ENCODE data around the gene FARS2.

Gene FARS2

GRCh38 chr6:5701174-5701573 lies 439.9 kb downstream of the FARS2 start:
- WGBS, 2 experiments (ENCODE audit: insufficient coverage in 2 of 2): 88 to 95% methylated on average over 12 to 14 of the region's 14 CpGs
- H3K4me1 ChIP-seq (ENCODE audit: control insufficient read depth, insufficient read depth, low read length, poor library complexity, severe bottlenecking): no peaks in the 10 kb centered on the region
- H3K4me3 ChIP-seq (ENCODE audit: extremely low read depth, insufficient read depth, low read length, poor library complexity, severe bottlenecking): no peak overlapping the region
- H3K27ac ChIP-seq (ENCODE audit: low read depth, low read length, severe bottlenecking): no peak overlapping the region
- H3K9me3 ChIP-seq (ENCODE audit: control insufficient read depth, low read length): peaks cover 5% of the 10 kb centered on the region
- H3K36me3 ChIP-seq (ENCODE audit: control insufficient read depth, insufficient read depth, low read length): no peaks in the 10 kb centered on the region

DNA sequence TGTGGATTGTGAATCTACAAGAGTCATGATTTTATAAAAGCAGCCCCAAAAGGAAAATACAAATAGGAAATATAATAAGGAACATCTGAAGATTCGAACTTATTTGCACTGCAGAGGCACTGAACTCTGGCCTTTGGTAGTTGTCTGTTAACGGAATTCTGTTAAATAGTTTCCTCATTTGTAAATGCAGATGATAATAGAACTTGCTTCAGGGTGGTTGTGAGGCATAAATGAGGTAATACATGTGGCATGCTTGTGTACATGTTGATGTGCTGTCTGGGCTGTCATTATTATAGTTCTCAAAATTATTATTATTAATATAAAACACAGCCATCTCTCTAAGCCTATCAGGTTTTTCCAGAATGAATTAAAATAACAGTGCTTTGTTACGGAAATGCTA lies 443.4 kb downstream of the FARS2 start:
- no peaks in the 10 kb centered on the region for H3K9me3 ChIP-seq (ENCODE audit: control insufficient read depth, low read length)
- WGBS, 2 experiments (ENCODE audit: insufficient coverage in 2 of 2): 83 to 100% methylated on average over 1 to 2 of the region's 3 CpGs
- no peak overlapping the region for H3K27ac ChIP-seq (ENCODE audit: low read depth, low read length, severe bottlenecking)
- H3K4me1 ChIP-seq (ENCODE audit: control insufficient read depth, insufficient read depth, low read length, poor library complexity, severe bottlenecking): no peaks in the 10 kb centered on the region
- no peaks in the 10 kb centered on the region for H3K36me3 ChIP-seq (ENCODE audit: control insufficient read depth, insufficient read depth, low read length)
- no peak overlapping the region for H3K4me3 ChIP-seq (ENCODE audit: extremely low read depth, insufficient read depth, low read length, poor library complexity, severe bottlenecking)

DNA sequence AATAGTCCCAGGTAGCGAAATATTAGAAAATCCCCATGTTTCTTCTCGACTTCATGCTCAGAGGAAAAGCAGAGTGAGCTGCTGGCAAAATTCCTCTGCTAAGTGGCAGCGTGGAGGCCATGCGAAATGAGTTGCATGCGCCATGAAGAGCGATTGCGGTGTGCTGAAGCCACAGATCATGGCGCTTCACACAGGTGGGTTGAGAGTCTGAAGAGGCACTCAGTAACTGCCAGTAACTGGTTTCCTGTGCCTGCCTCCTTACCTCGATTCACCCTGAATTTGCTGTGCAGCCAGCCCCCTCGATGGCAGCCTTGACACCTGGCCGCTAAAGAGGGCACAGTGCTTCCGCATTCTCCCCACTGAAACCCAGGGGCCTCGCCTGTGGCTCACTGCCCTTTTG lies 443.9 kb downstream of the FARS2 start:
- Histone ChIP-seq H3K4me1 (ENCODE audit: control insufficient read depth, insufficient read depth, low read length, poor library complexity, severe bottlenecking) (no peaks in the 10 kb centered on the region), H3K27ac (ENCODE audit: low read depth, low read length, severe bottlenecking) (no peak overlapping the region), H3K36me3 (ENCODE audit: control insufficient read depth, insufficient read depth, low read length) (no peaks in the 10 kb centered on the region), H3K9me3 (ENCODE audit: control insufficient read depth, low read length) (no peaks in the 10 kb centered on the region), H3K4me3 (ENCODE audit: extremely low read depth, insufficient read depth, low read length, poor library complexity, severe bottlenecking) (no peak overlapping the region)
- 94 to 98% methylated on average over 12 to 13 of the region's 13 CpGs for WGBS, 2 experiments (ENCODE audit: insufficient coverage in 2 of 2)

GRCh38 chr6:5706124-5707033 lies 445.1 kb downstream of the FARS2 start:
- H3K36me3 ChIP-seq (ENCODE audit: control insufficient read depth, insufficient read depth, low read length): no peaks in the 10 kb centered on the region
- H3K27ac ChIP-seq (ENCODE audit: low read depth, low read length, severe bottlenecking): no peak overlapping the region
- 91 to 92% methylated on average over 15 to 19 of the region's 19 CpGs for WGBS, 2 experiments (ENCODE audit: insufficient coverage in 2 of 2)
- no peaks in the 10 kb centered on the region for H3K9me3 ChIP-seq (ENCODE audit: control insufficient read depth, low read length)
- no peak overlapping the region for H3K4me3 ChIP-seq (ENCODE audit: extremely low read depth, insufficient read depth, low read length, poor library complexity, severe bottlenecking)
- H3K4me1 ChIP-seq (ENCODE audit: control insufficient read depth, insufficient read depth, low read length, poor library complexity, severe bottlenecking): no peaks in the 10 kb centered on the region

DNA sequence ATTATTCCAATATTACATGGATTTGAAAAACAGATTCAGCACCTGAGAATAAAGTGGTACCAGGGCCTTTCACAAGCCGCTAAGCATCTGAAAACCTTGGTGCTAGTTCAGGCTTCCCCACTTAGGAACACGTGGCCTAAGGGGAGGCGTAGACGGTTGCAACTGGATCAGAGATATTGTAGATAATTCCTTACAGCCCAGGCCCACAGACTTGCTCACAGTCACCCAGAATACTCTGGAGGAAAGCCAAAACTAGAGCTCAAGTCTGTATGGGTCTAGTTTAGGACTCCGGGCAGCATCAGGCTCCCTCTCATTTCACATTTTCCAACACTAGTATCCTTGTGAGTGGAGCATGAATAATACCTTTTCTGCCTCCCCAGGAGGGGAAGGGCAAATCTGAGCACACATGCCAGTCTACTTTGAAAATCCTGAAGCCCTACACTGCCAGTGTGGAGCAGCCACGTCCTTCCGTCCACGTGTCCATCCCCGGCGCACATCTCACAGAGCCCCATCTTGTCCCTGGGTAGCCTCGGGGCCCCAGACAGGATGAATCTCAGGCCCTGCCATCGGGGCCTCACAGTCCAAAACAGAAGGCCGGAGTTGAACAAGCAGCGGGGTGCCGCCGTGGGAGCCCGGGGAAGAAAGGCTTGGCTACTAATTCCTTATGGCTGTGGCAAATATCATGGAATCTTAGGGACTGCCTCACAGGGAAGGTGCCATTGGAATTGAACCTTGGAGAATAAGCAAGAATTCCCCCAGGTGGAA lies 446.1 kb downstream of the FARS2 start:
- Histone ChIP-seq H3K36me3 (ENCODE audit: control insufficient read depth, insufficient read depth, low read length) (no peaks in the 10 kb centered on the region), H3K4me3 (ENCODE audit: extremely low read depth, insufficient read depth, low read length, poor library complexity, severe bottlenecking) (no peak overlapping the region), H3K4me1 (ENCODE audit: control insufficient read depth, insufficient read depth, low read length, poor library complexity, severe bottlenecking) (no peaks in the 10 kb centered on the region), H3K9me3 (ENCODE audit: control insufficient read depth, low read length) (no peaks in the 10 kb centered on the region), H3K27ac (ENCODE audit: low read depth, low read length, severe bottlenecking) (no peak overlapping the region)
- WGBS, 2 experiments (ENCODE audit: insufficient coverage in 2 of 2): 89 to 91% methylated on average over 15 to 16 of the region's 17 CpGs

DNA sequence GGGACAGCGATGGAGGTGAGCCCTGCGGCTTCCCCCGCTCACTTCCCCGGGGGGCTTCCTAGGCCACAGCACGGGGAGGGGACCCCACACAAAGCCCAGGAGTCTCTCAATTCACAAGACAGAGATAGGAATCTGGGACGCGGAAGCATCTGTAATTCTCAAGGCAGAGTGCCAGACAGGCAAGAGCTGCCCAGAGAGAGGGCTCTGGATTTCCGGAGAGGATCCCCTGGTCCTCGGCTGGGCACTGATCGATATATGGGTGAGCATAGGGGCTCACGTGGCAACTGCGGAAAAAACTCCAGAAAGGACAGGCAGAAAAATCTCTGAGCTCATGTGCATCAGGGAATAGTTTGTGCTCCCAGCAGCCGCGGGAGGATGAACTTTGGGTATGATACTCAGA lies 449.2 kb downstream of the FARS2 start:
- Histone ChIP-seq H3K27ac (ENCODE audit: low read depth, low read length, severe bottlenecking) (no peak overlapping the region), H3K36me3 (ENCODE audit: control insufficient read depth, insufficient read depth, low read length) (no peaks in the 10 kb centered on the region), H3K9me3 (ENCODE audit: control insufficient read depth, low read length) (no peaks in the 10 kb centered on the region), H3K4me3 (ENCODE audit: extremely low read depth, insufficient read depth, low read length, poor library complexity, severe bottlenecking) (no peak overlapping the region), H3K4me1 (ENCODE audit: control insufficient read depth, insufficient read depth, low read length, poor library complexity, severe bottlenecking) (no peaks in the 10 kb centered on the region)
- WGBS, 2 experiments (ENCODE audit: insufficient coverage in 2 of 2): 86 to 93% methylated on average over 11 to 14 of the region's 14 CpGs

DNA sequence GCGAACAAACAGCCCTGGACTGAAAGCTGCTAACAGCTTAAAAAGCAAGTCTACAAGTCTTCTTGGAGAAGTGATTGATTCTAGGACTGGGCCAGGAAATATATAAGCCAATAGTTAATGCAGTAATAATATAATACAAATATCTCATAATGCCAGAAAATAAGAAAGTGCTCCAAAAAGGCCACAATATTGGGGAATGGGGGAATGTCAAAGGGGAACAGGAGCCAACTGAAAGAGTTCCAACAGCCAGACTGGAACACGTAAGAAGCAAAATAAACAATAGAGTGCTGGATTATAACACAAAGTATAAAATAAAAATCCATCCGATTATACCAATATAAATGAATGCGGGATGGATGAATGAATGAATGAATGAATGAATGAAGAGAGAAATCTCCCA lies 449.6 kb downstream of the FARS2 start:
- Histone ChIP-seq H3K9me3 (ENCODE audit: control insufficient read depth, low read length) (no peaks in the 10 kb centered on the region), H3K4me3 (ENCODE audit: extremely low read depth, insufficient read depth, low read length, poor library complexity, severe bottlenecking) (no peak overlapping the region)
- WGBS, 2 experiments (ENCODE audit: insufficient coverage in 2 of 2): 100% methylated on average over 1 of the region's 4 CpGs

DNA sequence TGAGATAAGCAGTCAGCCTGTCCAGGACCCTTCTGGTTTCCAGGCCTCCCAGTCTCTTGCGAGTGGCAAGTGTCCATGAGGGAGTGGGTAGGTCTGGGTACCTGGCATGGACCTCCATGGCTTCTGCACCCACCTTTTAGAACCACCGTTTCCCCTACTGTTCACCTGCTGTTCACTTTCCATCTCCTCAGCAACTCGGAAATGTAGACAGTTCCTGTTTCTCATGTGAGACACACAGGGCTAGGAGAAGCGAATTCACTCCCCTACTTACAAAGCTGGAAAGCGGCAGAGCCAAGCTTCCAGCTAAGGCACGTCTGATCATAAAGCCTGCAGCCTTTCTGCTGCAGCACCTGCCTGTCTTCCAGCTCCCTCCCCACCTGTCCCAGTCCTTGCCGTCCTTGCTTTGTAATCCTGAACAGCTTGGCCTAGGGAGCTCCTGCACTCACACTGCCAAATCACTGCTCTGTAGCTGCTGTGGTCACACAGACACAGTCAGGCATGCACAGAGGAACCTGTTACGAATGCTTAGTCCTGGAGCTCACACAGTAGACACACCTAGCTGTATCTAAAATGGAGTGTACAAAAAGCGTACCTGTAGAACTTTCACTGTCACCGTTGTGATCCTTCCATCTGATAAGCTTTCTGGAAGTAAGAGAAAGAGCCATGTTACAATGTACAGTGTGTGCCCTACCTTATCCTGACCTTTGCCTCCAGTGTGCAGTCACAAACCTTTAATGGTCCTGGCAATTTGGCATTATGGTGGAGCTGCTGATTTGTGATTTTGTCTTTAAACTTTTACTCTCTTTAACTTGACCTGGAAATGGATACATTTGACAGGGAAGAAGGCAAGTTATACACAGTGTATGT lies 451.3 kb downstream of the FARS2 start:
- no peak overlapping the region for H3K4me3 ChIP-seq (ENCODE audit: extremely low read depth, insufficient read depth, low read length, poor library complexity, severe bottlenecking)
- H3K27ac ChIP-seq (ENCODE audit: low read depth, low read length, severe bottlenecking): no peak overlapping the region
- peaks cover 8% of the 10 kb centered on the region for H3K9me3 ChIP-seq (ENCODE audit: control insufficient read depth, low read length)
- WGBS, 2 experiments (ENCODE audit: insufficient coverage in 2 of 2): 69 to 78% methylated on average over 10 of the region's 10 CpGs
- no peaks in the 10 kb centered on the region for H3K36me3 ChIP-seq (ENCODE audit: control insufficient read depth, insufficient read depth, low read length)
- no peaks in the 10 kb centered on the region for H3K4me1 ChIP-seq (ENCODE audit: control insufficient read depth, insufficient read depth, low read length, poor library complexity, severe bottlenecking)

More for the DNA sequence above, 449.6 kb downstream of the FARS2 start:
- H3K27ac ChIP-seq (ENCODE audit: low read depth, low read length, severe bottlenecking): no peak overlapping the region
- no peaks in the 10 kb centered on the region for H3K4me1 ChIP-seq (ENCODE audit: control insufficient read depth, insufficient read depth, low read length, poor library complexity, severe bottlenecking)
- H3K36me3 ChIP-seq (ENCODE audit: control insufficient read depth, insufficient read depth, low read length): no peaks in the 10 kb centered on the region

GRCh38 chr6:5713519-5713918 lies 452.2 kb downstream of the FARS2 start:
- Histone ChIP-seq H3K9me3 (ENCODE audit: control insufficient read depth, low read length) (peaks cover 8% of the 10 kb centered on the region), H3K36me3 (ENCODE audit: control insufficient read depth, insufficient read depth, low read length) (no peaks in the 10 kb centered on the region), H3K27ac (ENCODE audit: low read depth, low read length, severe bottlenecking) (no peak overlapping the region), H3K4me3 (ENCODE audit: extremely low read depth, insufficient read depth, low read length, poor library complexity, severe bottlenecking) (no peak overlapping the region), H3K4me1 (ENCODE audit: control insufficient read depth, insufficient read depth, low read length, poor library complexity, severe bottlenecking) (no peaks in the 10 kb centered on the region)
- 27 to 35% methylated on average over 6 of the region's 7 CpGs for WGBS, 2 experiments (ENCODE audit: insufficient coverage in 2 of 2)

GRCh38 chr6:5718231-5718947 lies 457.1 kb downstream of the FARS2 start:
- 98 to 100% methylated on average over 5 of the region's 5 CpGs for WGBS, 2 experiments (ENCODE audit: insufficient coverage in 2 of 2)
- Histone ChIP-seq H3K9me3 (ENCODE audit: control insufficient read depth, low read length) (peaks cover 8% of the 10 kb centered on the region), H3K4me3 (ENCODE audit: extremely low read depth, insufficient read depth, low read length, poor library complexity, severe bottlenecking) (no peak overlapping the region), H3K27ac (ENCODE audit: low read depth, low read length, severe bottlenecking) (no peak overlapping the region), H3K4me1 (ENCODE audit: control insufficient read depth, insufficient read depth, low read length, poor library complexity, severe bottlenecking) (no peaks in the 10 kb centered on the region), H3K36me3 (ENCODE audit: control insufficient read depth, insufficient read depth, low read length) (no peaks in the 10 kb centered on the region)

Data from mesodermal cell (in vitro differentiated cells).